Gastrocnemius medialis (tissue), 4 donors: Measurements from ENCODE around the gene IL12B.

Experiments used
- CTCF ChIP-seq, 5 experiments: fragments of 450-650 bp in 3 of 5; fragments of 200-600 bp in 2 of 5; sonication (generic) in 2 of 5; IDR thresholded peaks in 4 of 5; conservative IDR thresholded peaks in 1 of 5; 1 replicate in 4 of 5; 2 replicates in 1 of 5; pipeline ENCODE4 v1.5.1; 2016 to 2019; ENCODE audit warnings: antibody characterized with exemption in 5 of 5, mild to moderate bottlenecking in 3 of 5, moderate library complexity in 3 of 5
- POLR2A ChIP-seq, 2 donors: fragments of 450-650 bp; IDR thresholded peaks; one replicate each; pipeline ENCODE4 v1.6.1; 2017; ENCODE audit warnings: antibody characterized with exemption in 2 of 2, mild to moderate bottlenecking in 2 of 2, moderate library complexity in 2 of 2

GRCh38 chr5:159324102-159324755 lies 6.1 kb downstream of the IL12B start:
- TF ChIP-seq CTCF (IDR thresholded peaks at IDR 0.05 in 4 of 5, conservative IDR thresholded peaks at IDR 0.05 in 1 of 5) (no peak), POLR2A (IDR thresholded peaks at IDR 0.05) (no peak)
